ENCODE results near the gene GNB2. TPM values are rescaled to one million over a fixed set of nuclear protein-coding genes. Genes with fewer than 3 reads are reported as not detected.
"Not testable (repeated sequence)": the region's sequence is repeated elsewhere in the genome, so short reads cannot be mapped to it uniquely, and the experiment has no call there.

GNB2 gene
- polyA plus RNA-seq, 10 donors: 110 to 181 (median 147) TPM

DNA sequence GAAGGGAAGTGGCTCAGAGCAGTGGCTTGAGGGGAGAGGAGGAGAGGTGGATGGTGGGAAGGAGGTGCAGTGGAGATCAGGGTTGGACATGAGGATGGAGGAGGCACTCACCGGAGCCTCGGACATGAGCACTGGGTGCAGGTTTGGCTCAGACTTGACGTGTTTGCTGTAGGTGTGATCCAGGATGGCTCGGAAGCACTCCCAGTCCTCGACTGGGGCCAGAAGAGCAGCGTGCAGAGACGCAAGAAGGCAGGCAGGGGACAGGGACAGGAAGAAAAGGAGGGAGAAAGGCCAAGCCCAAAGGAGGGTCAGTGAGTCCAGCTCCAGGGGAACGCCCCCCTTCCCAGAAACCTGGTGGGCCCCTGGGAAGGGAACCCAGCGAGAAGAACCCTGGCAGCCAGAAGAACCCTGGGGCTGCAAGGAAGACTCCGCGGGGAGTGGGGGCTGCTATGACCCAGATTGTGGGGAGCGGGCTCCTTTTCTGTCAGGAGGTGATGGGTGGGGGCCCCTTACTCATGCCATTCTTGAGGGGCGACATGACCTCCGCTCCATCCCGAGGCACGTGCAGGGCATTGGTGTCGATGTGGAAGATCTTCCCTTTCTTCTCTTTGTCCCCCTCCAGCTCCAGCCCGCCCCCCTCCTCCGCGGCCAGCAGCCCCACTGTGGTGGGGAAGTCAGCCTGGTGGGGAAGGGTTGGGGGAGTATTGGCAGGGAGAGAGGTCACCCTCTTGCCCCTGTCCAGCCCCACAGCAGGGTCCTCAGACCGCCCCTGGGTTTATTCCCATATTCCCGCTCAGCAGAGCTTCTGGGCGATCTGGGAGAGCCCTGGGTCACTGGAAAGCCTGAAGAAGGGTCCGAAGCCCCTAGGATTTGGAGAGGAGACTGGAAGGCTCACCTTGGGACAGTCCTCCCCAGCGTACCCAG, 18.4 kb upstream of the GNB2 start:
- no peak for DNase-seq

DNA sequence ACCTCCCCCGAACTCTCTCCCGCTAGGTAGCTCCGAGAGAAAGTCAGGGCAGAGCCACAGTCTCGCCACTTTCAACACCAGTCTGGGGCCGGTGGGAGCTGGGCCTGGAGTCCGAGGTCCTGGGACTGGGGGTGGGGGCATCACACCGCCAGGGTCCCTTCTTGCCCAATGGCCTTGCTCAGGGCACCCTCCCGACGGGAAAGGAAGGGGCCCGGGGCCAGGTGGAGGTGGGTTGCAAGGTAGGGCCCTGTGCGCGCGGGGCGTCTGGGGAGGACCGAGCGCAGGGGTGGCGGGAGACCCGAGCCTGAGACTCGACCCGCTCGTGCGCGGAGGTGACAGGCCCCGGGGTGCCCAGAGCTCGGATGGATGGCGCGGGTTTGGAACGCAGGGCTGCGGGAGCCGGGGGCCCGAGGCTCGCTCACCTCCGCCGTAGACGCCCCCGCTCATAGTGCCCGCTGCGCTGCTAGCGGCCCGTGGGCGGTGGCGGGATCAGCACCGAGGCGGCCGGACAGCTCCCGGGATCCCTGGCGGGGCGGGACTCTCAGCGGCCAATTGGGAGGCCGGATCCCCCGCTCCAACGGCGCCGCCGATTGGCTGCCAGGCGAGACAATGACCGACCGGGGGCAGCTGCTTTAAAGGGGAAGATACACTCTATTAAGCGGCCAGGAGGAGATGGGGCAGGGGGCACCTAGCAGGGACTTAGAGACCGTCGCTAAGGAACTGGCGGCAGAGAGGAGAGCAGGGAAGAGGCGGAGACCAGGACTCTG, 17.4 kb upstream of the GNB2 start, which contains the start of gene ACTL6B:
Gene ACTL6B, minus strand, starts transcription at position 541 of the 767 bp plus-strand sequence. Its CDS starts 94 bp downstream, at position 447.
- peak in 2 of 3 donors; percentile 60 to 83 for DNase-seq

DNA sequence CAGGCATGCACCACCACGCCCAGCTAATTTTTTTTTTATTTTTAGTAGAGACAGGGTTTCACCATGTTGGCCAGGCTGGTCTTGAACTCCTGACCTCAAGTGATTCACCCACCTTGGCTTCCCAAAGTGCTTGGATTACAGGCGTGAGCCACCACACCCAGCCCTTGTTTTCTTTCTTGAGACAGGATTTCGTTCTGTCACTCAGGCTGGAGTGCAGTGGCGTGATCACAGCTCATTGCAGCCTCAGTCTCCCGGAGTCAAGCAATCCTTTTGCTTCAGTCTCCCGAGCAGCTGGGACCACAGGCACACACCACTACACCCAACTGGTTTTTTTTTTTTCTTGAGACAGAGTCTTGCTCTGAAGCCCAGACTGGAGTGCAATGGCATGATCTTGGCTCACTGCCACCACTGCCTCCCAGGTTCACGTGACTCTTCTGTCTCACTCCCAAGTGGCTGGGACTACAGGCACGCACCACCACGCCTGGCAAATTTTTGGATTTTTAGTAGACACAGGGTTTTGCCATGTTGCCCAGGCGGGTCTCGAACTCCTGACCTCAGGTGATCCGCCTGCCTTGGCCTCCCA, 11.3 kb upstream of the GNB2 start:
- not testable (repeated sequence) for DNase-seq

DNA sequence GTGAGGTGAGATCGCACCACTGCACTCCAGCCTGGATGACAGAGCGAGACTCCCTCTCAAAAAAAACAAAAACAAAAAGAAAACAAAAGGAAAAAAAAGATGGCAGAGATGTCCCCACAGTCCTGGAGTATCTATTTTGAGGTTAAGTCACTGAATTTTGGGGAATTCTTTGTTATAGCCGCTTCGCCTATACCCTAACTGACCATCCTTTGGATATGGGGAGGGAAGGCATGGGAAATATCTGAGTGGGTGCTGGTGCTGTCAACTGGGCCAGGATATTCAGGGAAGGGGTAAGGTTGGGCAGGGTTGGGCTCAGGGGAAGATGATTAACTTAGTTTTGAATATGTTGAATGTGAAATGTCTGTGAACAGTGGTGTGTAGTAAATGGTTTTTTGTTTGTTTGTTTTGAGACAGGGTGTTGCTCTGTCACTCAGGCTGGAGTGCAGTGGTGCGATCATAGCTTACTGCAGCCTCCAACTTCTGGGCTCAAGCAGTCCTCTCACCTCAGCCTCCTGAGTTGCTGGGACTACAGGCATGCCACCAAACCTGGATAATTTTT, 8.3 kb upstream of the GNB2 start:
- no peak for DNase-seq

DNA sequence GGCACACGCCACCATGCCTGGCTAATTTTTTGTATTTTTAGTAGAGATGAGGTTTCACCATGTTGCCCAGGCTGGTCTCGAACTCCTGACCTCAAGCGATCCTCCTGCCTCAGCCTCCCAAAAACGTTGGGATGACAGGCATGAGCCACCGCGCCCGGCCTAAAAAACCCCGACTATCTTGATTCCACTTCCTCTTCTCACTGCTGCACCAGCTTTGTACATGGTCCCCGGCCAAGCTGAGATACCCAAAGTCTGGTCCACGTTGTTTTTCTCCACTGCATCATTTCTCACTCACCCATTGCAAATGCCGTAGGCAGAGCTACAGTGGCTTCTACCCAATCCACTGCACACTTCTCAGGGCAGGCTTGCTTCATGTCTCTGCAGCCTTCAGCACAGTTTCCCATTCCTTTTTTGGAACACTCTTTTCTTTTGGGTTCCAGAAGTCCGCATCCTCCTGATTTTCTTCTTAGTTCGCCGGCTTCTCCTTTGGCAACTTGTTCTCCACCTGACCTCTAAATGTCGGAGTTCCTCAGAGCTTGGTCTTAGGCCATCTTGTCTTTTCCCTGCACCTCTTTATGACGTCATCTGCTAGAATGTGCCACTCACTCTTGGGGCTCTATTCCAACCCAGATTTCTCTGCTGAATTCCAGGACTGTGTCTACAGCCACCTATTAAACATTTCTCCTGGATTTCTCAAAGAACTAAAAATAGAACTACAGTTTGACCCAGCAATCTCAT, 6.0 kb upstream of the GNB2 start:
- no peak for DNase-seq

DNA sequence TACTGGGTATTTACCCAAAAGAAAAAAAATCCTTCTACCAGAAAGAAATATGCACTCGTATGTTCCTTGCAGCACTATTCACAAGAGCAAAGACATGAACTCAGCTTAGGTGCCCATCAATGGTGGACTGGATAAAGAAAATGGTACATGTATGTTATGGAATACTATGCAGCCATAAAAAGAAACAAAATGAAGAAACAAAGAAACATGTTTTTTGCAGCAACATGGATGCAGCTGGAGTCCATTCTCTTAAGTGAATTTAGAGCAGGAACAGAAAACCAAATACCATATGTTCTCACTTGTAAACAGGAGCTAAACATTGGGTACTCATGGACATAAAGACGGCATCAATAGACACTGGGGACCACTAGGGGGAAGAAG, 5.5 kb upstream of the GNB2 start:
- no peak for DNase-seq

DNA sequence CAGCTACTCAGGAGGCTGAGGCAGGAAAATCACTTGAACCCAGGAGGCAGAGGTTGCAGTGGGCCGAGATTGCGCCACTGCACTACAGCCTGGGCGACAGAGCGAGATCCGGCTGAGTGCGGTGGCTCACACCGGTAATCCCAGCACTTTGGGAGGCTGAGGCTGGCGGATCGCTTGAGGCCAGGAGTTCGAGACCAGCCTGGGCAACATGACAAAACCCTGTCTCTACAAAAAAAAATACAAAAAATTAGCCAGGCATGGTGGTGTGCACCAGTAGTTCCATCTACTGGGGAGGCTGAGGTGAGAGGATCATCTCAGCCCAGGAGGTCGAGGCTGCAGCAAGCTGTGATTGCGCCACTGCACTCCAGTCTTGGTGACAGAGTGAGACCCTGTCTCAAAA, 4.4 kb upstream of the GNB2 start:
- not testable (repeated sequence) for DNase-seq

DNA sequence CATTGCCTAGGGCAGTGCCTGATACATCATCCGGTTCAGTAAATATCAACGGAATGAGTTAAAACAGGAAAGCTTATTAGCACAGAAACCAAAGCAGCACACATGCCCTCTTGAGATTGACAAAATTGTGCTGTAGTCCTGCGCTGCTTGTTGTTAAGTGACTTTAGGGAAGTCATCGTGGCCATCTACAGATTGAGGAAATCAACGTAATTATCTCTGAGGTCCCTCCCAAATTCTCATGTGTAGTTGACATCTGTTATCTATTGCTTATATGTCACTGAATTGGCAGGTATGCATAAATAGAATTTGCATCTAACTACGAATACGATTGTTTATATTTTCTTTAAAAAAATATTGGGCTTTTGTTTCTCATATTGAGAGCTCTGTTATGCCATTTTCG, 3.5 kb upstream of the GNB2 start:
- no peak for DNase-seq

DNA sequence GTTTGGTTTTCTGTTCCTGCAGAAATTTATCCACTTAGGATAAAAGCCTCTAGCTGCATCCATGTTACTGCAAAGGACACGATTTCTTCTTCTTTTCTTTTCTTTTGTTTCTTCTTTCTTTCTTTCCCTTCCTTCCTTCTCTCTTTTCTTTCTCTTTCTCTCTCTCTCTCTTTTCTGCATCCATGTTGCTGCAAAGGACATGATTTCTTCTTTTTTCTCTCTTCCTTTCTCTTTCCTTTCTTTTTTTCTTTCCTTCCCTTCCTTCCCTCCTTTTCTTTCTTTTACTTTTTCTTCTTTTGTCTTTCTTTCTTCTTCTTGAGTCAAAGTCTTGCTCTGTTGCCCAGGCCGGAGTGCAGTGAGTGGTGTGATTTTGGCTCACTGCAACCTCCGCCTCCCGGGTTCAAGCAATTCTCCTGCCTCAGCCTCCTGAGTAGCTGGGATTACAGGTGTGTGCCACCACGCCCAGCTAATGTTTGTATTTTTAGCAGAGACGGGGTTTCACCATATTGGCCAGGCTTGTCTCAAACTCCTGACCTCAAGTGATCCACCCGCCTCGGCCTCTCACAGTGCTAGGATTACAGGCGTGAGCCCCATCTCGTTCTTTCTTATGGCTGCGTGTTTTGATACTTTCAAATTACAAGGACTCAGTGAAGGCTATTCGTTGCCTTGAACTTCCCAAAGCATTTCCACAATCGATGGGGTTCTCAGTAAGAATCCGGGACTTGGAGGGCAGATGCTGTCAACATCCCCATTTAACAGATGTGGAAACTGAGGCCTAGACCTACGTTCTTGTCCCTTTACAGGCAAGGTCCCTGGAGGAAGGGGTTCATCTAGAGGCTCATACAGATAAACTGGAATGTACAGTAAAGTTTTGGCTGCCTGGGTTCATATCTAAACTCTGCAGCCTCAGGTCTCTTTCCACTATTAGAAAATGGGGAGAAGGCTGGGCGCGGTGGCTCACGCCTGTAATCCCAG, 1.9 kb upstream of the GNB2 start:
- no peak for DNase-seq

DNA sequence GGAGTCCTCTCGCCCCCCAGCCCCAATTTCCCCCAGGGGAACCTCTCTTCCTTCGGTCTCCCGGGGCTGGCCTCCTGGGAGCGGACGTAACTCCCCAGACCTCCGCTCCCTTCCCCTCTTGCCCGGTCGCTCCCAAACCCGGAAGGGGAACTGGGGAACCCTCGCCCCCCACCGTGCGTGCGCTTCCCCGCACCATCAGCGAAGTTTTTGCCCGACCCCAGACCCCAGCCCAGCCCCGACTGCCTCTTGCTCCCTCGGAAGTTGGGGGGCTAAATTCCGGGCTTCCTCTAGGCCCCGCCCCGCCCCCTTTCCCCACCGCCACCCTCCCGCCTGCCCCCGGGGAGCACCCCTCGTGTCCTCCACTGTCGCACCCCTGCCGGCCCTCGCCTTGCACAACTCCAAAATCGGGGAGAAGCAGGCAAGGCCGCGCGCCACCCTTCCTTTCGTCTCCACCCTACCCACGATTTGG, 436 bp downstream of the GNB2 start:
- peak in 2 of 3 donors; percentile 52 to 76 for DNase-seq

DNA sequence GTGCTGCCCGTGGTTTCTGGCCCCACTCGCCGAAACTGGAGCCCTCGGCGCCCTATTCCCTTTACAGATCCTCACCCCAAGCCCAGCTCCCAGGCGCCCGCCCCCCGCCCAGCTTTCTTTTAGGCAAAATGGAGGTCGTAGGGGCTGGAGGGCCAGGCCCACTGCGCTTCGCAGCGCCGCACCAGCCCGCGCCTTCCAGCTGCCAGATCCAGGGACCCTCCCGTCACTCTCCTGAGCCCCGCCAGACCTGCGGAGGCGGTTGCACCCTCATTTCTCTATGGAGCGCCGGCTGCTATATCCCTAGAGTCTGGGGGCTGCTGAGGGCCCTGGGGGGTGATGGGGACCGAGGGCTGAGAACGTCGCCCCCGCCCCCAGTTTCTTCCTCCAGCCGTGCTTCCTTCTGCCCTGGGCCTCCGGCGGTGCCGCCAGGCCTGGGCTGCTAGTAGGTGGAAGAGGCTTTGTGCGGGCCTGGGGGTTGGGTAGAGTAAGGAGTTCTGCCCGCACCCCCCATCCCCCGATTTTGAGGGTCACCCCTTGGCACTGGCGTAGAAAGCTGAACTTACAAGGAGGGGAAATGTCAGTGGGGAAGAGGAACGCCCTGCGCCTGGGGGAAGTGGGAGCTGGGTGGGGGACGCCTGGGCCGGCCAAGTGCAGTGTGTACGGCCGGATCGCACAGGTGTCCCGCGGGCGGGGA, 1.0 kb downstream of the GNB2 start:
- peak in 1 of 3 donors; percentile 74 for DNase-seq

DNA sequence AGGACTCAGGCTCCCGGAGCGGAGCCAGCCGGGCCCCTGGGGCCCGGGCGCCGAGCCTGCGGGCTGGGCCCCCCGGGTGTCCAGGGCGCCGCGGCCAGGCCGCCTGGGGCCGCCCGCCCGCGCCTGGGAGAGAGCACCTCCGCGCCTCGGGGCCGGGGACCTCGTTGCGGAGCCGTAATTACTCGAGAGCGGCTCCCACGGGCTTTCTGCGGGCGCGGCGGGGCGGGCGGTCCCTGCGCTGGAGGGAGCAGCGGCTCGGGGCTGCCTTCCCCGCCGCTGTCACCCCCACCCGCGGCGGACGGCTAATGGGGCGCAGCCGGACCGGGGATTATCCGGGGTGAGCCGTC, 1.5 kb downstream of the GNB2 start:
- DNase-seq: no peak

DNA sequence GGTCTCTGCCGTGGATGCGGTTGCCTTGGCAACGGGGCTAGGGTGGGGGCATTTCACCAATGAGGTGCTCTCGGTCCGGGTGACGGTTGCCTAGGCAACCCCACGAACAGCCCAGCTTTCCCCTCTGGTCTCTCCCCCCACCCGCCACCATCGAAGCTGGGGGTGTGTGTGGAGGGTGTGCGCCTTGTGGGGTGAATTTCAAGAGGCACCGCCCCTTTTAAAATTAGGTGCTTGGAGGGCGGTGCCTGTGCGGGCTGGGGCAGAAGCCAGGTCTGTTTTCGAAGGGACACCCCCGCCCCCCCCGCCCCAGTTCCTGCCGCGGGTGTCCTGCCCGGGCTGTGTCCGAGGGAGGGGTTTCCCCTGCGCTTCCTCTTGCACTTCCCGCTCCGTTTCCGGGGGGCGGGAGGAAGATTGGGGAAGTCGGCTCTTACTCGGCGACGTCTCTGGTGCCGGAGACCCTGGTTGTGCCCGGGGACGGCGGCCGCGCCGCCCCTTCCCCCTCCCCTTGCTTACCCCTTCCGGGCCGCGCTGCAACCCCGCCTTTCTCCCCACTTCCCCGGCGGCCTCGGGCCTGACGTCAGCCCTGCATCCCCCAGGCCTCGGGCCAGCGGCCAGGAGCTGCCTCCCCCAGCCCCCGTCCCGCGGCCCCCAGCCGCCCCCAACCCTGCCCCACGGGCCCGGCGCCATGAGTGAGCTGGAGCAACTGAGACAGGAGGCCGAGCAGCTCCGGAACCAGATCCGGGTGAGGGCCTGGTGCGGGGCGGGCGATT, 2.2 kb downstream of the GNB2 start:
- peak; percentile 45 to 89 (median 73) for DNase-seq

DNA sequence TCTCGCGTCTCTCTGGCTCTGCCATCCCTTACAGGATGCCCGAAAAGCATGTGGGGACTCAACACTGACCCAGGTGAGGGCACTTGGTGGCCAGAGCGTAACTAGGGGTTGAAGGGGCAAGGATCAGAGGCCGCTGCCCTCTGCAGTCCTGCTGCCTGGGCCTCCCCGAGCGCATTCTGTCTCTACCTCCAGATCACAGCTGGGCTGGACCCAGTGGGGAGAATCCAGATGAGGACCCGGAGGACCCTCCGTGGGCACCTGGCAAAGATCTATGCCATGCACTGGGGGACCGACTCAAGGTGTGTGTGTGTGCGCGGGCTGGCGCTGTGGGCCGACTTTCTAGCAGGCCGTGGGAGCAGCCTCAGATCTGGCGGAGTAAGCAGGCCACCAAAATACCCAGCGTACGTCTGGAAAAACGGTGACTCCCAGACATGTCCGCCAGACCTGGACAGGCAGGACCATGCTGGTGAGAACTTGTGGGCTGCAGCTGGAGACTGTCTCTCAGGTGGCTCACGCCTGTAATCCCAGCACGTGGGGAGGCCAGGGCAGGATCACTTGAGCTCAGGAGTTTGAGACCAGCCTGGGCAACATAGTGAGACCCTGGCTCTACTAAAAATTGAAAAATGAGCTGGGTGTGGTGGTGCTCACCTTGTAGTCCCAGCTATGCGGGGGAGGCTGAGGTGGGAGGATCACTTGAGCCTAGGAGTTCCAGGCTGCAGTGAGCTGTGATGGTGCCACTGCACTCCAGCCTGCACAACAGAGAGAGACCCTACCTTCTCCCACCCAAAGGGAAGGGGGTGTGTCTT, 3.2 kb downstream of the GNB2 start:
- DNase-seq: peak in 1 of 3 donors; percentile 18

DNA sequence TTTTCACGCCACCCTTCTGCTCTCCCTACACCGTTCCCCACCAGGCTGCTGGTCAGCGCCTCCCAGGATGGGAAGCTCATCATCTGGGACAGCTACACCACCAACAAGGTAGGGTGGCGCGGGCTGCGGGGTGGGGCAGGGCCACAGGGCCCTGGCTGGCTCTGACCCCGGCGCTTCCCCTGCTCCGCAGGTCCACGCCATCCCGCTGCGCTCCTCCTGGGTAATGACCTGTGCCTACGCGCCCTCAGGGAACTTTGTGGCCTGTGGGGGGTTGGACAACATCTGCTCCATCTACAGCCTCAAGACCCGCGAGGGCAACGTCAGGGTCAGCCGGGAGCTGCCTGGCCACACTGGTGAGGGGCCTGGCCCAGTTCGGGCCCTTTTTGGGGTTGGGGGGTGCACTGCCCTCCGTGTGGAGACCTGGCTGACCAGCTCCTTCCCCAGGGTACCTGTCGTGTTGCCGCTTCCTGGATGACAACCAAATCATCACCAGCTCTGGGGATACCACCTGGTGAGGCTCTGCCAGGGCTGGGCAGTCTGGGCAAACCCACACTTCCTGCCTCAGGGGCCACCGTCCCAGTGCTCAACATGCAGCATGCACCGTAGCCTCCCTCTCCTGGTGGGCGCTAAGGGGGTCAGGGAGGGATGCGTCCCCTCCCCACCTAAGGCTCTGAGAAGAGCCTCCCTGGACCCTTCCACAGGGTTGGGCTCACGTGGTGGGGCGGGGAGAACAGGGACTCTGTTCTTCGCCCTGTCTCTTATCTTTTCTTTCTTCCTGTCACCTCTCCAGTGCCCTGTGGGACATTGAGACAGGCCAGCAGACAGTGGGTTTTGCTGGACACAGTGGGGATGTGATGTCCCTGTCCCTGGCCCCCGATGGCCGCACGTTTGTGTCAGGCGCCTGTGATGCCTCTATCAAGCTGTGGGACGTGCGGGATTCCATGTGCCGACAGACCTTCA, 4.0 kb downstream of the GNB2 start:
- DNase-seq: no peak

DNA sequence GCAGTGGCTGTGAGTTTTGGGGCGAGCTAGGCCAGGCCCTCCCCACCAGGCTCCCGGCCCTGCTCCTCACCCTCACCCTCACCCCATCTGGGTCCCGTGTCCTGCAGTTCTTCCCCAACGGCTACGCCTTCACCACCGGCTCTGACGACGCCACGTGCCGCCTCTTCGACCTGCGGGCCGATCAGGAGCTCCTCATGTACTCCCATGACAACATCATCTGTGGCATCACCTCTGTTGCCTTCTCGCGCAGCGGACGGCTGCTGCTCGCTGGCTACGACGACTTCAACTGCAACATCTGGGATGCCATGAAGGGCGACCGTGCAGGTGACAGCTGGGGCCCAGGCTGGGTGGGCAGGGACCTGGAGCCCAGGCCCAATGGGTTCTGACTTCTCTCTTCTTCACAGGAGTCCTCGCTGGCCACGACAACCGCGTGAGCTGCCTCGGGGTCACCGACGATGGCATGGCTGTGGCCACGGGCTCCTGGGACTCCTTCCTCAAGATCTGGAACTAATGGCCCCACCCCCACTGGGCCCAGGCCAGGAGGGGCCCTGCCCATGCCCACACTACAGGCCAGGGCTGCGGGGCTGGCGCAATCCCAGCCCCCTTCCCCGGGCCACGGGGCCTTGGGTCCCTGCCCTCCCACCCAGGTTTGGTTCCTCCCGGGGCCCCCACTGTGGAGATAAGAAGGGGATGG, 4.9 kb downstream of the GNB2 start:
- peak in 1 of 3 donors; percentile 30 for DNase-seq
